Measurements from ENCODE around the gene KMT2B.

Gene KMT2B

GRCh38 chr19:35727956-35728706 lies 10.3 kb downstream of the KMT2B start:
- Mint-ChIP-seq H3K9me3 (ENCODE audit: low read depth) (no peaks in the 10 kb centered on the region), H3K36me3 (peaks cover 4% of the 10 kb centered on the region), H3K27ac (no peak overlapping the region), H3K27me3 (no peaks in the 10 kb centered on the region), H3K4me3 (no peak overlapping the region), H3K4me1 (ENCODE audit: low read depth) (no peaks in the 10 kb centered on the region)

GRCh38 chr19:35729021-35729420 lies 11.2 kb downstream of the KMT2B start:
- H3K9me3 Mint-ChIP-seq (ENCODE audit: low read depth) = no peaks in the 10 kb centered on the region
- no peak overlapping the region for H3K4me3 Mint-ChIP-seq
- H3K4me1 Mint-ChIP-seq (ENCODE audit: low read depth) = peaks cover under 1% of the 10 kb centered on the region
- H3K27ac Mint-ChIP-seq = no peak overlapping the region
- H3K36me3 Mint-ChIP-seq = peaks cover 4% of the 10 kb centered on the region
- H3K27me3 Mint-ChIP-seq = no peaks in the 10 kb centered on the region

- Mint-ChIP-seq H3K9me3 (ENCODE audit: low read depth) (no peaks in the 10 kb centered on the region), H3K27me3 (no peaks in the 10 kb centered on the region), H3K27ac (no peak overlapping the region), H3K36me3 (peaks cover 4% of the 10 kb centered on the region), H3K4me3 (no peak overlapping the region), H3K4me1 (ENCODE audit: low read depth) (peaks cover 3% of the 10 kb centered on the region)
Observed at GRCh38 chr19:35729763-35730162, 12.0 kb downstream of the KMT2B start.

DNA sequence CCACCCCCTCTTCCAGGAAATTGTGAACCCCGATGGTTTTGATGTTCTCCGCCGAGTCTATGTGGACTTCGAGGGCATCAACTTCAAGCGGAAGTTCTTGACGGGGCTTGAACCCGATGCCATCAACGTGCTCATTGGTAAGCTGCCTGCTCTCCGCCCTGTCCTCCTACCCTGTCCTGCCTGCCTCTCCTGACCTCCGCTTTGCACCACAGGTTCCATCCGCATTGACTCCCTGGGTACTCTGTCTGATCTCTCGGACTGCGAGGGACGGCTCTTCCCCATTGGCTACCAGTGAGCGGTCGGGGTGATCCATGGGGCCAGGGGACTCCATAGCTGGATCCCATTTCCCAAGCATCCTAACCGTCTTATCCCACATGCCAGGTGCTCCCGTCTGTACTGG lies 12.5 kb downstream of the KMT2B start:
- Mint-ChIP-seq H3K4me3 (no peak overlapping the region), H3K9me3 (ENCODE audit: low read depth) (no peaks in the 10 kb centered on the region), H3K4me1 (ENCODE audit: low read depth) (peaks cover 3% of the 10 kb centered on the region), H3K36me3 (peaks cover 4% of the 10 kb centered on the region), H3K27me3 (no peaks in the 10 kb centered on the region), H3K27ac (no peak overlapping the region)

GRCh38 chr19:35731353-35731752 lies 13.6 kb downstream of the KMT2B start:
- no peak overlapping the region for H3K27ac Mint-ChIP-seq
- no peak overlapping the region for H3K4me3 Mint-ChIP-seq
- H3K4me1 Mint-ChIP-seq (ENCODE audit: low read depth) = peaks cover 4% of the 10 kb centered on the region
- H3K27me3 Mint-ChIP-seq = no peaks in the 10 kb centered on the region
- peaks cover 4% of the 10 kb centered on the region for H3K36me3 Mint-ChIP-seq
- H3K9me3 Mint-ChIP-seq (ENCODE audit: low read depth) = no peaks in the 10 kb centered on the region

GRCh38 chr19:35731779-35732405 lies 14.1 kb downstream of the KMT2B start:
- peaks cover 4% of the 10 kb centered on the region for H3K36me3 Mint-ChIP-seq
- no peaks in the 10 kb centered on the region for H3K27me3 Mint-ChIP-seq
- H3K4me3 Mint-ChIP-seq = no peak overlapping the region
- no peaks in the 10 kb centered on the region for H3K9me3 Mint-ChIP-seq (ENCODE audit: low read depth)
- H3K27ac Mint-ChIP-seq = no peak overlapping the region
- H3K4me1 Mint-ChIP-seq (ENCODE audit: low read depth) = peaks cover 7% of the 10 kb centered on the region

GRCh38 chr19:35732540-35733179 lies 14.9 kb downstream of the KMT2B start:
- H3K4me1 Mint-ChIP-seq (ENCODE audit: low read depth) = peaks cover 12% of the 10 kb centered on the region
- H3K27me3 Mint-ChIP-seq = no peaks in the 10 kb centered on the region
- no peak overlapping the region for H3K4me3 Mint-ChIP-seq
- H3K36me3 Mint-ChIP-seq = peaks cover 4% of the 10 kb centered on the region
- H3K9me3 Mint-ChIP-seq (ENCODE audit: low read depth) = no peaks in the 10 kb centered on the region
- H3K27ac Mint-ChIP-seq = no peak overlapping the region

GRCh38 chr19:35733180-35734125 lies 15.7 kb downstream of the KMT2B start:
- no peaks in the 10 kb centered on the region for H3K27me3 Mint-ChIP-seq
- no peaks in the 10 kb centered on the region for H3K9me3 Mint-ChIP-seq (ENCODE audit: low read depth)
- H3K4me3 Mint-ChIP-seq = no peak overlapping the region
- H3K27ac Mint-ChIP-seq = peak overlapping the region; percentile 41
- H3K4me1 Mint-ChIP-seq (ENCODE audit: low read depth) = peaks cover 12% of the 10 kb centered on the region
- H3K36me3 Mint-ChIP-seq = peaks cover 4% of the 10 kb centered on the region

GRCh38 chr19:35734273-35734672 lies 16.5 kb downstream of the KMT2B start:
- Mint-ChIP-seq H3K36me3 (peaks cover 4% of the 10 kb centered on the region), H3K4me1 (ENCODE audit: low read depth) (peaks cover 15% of the 10 kb centered on the region), H3K27ac (peak overlapping the region; percentile 41), H3K9me3 (ENCODE audit: low read depth) (no peaks in the 10 kb centered on the region), H3K27me3 (no peaks in the 10 kb centered on the region), H3K4me3 (no peak overlapping the region)

GRCh38 chr19:35734889-35735288 lies 17.1 kb downstream of the KMT2B start:
- H3K4me3 Mint-ChIP-seq = no peak overlapping the region
- H3K27me3 Mint-ChIP-seq = no peaks in the 10 kb centered on the region
- H3K9me3 Mint-ChIP-seq (ENCODE audit: low read depth) = no peaks in the 10 kb centered on the region
- H3K27ac Mint-ChIP-seq = peak overlapping the region; percentile 35
- H3K36me3 Mint-ChIP-seq = peaks cover 4% of the 10 kb centered on the region
- H3K4me1 Mint-ChIP-seq (ENCODE audit: low read depth) = peaks cover 17% of the 10 kb centered on the region

DNA sequence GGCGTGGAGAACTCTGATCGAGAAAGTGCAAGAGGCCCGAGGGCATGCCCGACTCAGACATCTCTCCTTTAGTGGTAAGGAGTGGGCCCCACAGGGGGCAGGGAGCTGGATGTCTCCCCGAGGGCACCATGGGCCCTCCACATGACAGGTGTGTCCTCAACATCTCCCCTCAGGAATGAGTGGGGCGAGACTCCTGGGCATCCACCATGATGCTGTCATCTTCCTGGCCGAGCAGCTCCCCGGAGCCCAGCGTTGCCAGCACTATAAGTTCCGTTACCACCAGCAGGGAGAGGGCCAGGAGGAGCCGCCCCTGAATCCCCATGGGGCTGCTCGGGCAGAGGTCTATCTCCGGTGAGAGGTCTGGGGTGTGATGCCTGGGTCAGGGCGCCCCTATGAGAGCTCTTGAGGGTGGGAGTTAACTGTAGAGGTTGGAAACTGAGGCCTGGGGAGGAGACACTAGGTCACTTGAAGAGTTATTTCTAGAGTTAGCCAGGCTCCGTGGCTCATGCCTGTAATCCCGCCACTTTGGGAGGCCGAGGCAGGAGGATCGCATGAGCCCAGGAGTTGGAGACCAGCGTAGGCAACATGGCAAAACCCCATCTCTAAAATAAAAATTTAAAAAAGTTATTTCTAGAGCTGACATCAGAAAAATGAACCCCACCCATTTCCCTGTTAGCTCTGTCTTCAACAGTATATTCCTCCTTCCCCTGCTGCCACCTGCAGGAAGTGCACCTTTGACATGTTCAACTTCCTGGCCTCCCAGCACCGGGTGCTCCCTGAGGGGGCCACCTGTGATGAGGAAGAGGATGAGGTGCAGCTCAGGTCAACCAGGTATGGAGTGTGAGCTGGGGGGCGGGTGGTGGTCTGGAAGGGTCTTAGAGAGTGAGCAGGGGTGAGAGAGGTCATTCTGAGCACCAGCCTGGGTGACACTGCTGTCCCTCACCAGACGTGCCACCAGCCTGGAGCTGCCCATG lies 19.4 kb downstream of the KMT2B start:
- Mint-ChIP-seq H3K27ac (peak overlapping the region; percentile 54), H3K4me1 (ENCODE audit: low read depth) (peaks cover 27% of the 10 kb centered on the region), H3K36me3 (peaks cover under 1% of the 10 kb centered on the region), H3K4me3 (no peak overlapping the region), H3K27me3 (no peaks in the 10 kb centered on the region), H3K9me3 (ENCODE audit: low read depth) (no peaks in the 10 kb centered on the region)

DNA sequence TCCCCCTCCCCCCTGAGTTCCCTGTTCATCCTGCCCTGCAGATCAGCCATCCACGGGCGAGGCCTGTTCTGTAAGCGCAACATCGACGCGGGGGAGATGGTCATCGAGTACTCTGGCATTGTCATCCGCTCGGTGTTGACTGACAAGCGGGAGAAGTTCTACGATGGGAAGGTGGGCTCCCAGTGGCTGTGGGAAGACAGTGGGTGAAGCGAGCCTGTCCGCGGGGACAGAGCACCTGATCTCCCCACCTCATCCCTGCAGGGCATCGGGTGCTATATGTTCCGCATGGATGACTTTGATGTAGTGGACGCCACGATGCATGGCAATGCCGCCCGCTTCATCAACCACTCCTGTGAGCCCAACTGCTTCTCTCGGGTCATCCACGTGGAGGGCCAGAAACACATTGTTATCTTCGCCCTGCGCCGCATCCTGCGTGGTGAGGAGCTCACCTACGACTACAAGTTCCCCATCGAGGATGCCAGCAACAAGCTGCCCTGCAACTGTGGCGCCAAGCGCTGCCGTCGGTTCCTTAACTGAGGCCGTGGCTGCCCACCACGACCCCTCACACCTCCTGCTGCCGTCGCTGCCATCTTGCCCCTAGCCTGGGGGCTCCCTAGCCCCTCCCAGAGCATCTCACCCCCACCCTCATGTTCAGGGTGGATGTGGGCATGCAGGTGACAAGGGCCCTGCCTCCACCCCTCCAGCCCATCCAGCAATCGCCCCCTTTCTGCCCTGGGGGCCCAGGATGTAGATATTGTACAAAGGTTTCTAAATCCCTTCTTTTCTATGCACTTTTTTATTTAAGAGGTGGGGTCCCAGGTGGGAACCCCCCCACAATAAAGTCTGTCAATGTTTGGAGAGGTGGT lies 20.5 kb downstream of the KMT2B start:
- Mint-ChIP-seq H3K4me3 (peak overlapping the region; percentile 30), H3K27ac (peak overlapping the region; percentile 78), H3K9me3 (ENCODE audit: low read depth) (no peaks in the 10 kb centered on the region), H3K27me3 (no peaks in the 10 kb centered on the region), H3K4me1 (ENCODE audit: low read depth) (peaks cover 36% of the 10 kb centered on the region), H3K36me3 (peaks cover 5% of the 10 kb centered on the region)

- Mint-ChIP-seq H3K36me3 (peaks cover 5% of the 10 kb centered on the region), H3K4me3 (peak overlapping the region; percentile 30), H3K27ac (peak overlapping the region; percentile 78), H3K9me3 (ENCODE audit: low read depth) (no peaks in the 10 kb centered on the region), H3K4me1 (ENCODE audit: low read depth) (peaks cover 39% of the 10 kb centered on the region), H3K27me3 (no peaks in the 10 kb centered on the region)
Observed at GRCh38 chr19:35738887-35739229, 21.1 kb downstream of the KMT2B start.
